HepG2 (cell line): Measurements from ENCODE around the gene BAHD1. TPM values are rescaled to one million over a fixed set of nuclear protein-coding genes. Genes with fewer than 3 reads are reported as not detected.
A peak's percentile ranks its signal among the peaks of the same experiment; 100 is the strongest.

Experiments used
- ARID4A ChIP-seq: sonication (generic); formaldehyde crosslinking; IDR thresholded peaks from 2 replicates; pipeline ENCODE4 v1.5.0; 2020; ENCODE audit warnings: mild to moderate bottlenecking, missing genetic modification reagents, borderline replicate concordance
- CEBPG ChIP-seq: IDR thresholded peaks from 2 replicates; pipeline ENCODE4 v1.6.1; 2016
- ESRRA ChIP-seq: sonication (generic); formaldehyde crosslinking; IDR thresholded peaks from 2 replicates; pipeline ENCODE4 v1.5.1; 2020; ENCODE audit warnings: mild to moderate bottlenecking, low read depth, missing genetic modification reagents
- HIVEP1 ChIP-seq: sonication (generic); formaldehyde crosslinking; IDR thresholded peaks from 2 replicates; pipeline ENCODE4 v1.4.0; 2020; ENCODE audit warnings: mild to moderate bottlenecking, missing genetic modification reagents
- KAT7 ChIP-seq: IDR thresholded peaks from 2 replicates; pipeline ENCODE4 v1.6.1; 2018; ENCODE audit warnings: borderline replicate concordance, missing compliant biosample characterization
- KDM4B ChIP-seq: sonication (generic); formaldehyde crosslinking; IDR thresholded peaks from 2 replicates; pipeline ENCODE4 v1.4.0; 2020; ENCODE audit warnings: missing genetic modification reagents
- MXI1 ChIP-seq: IDR thresholded peaks from 3 replicates; pipeline ENCODE4 v1.6.1; 2012; ENCODE audit warnings: low read depth, low read length, inconsistent platforms, borderline replicate concordance
- NR2F1 ChIP-seq, 2 experiments: fragments of 450-650 bp in 1 of 2; formaldehyde crosslinking in 1 of 2; IDR thresholded peaks; 2 replicates each; pipeline versions ENCODE4 v1.5.0 to v1.6.1; 2016 to 2020; ENCODE audit warnings: mild to moderate bottlenecking in 1 of 2, missing compliant biosample characterization in 1 of 2, missing genetic modification reagents in 1 of 2, moderate library complexity in 1 of 2
- RARA ChIP-seq: IDR thresholded peaks from 2 replicates; pipeline ENCODE4 v1.6.1; 2016; ENCODE audit warnings: missing genetic modification reagents, missing compliant biosample characterization
- SIX4 ChIP-seq: sonication (generic); formaldehyde crosslinking; IDR thresholded peaks from 2 replicates; pipeline ENCODE4 v1.4.0; 2020; ENCODE audit warnings: missing genetic modification reagents
- ZC3H13 ChIP-seq: sonication (generic); formaldehyde crosslinking; IDR thresholded peaks from 2 replicates; pipeline ENCODE4 v1.8.1; 2023; ENCODE audit warnings: mild to moderate bottlenecking, missing genetic modification reagents, moderate library complexity
- ZFP91 ChIP-seq: sonication (generic); formaldehyde crosslinking; IDR thresholded peaks from 2 replicates; pipeline ENCODE4 v1.9.0; 2022; ENCODE audit warnings: missing genetic modification reagents, mild to moderate bottlenecking, borderline replicate concordance
- ZFX ChIP-seq: sonication (generic); formaldehyde crosslinking; IDR thresholded peaks from 2 replicates; pipeline ENCODE4 v1.4.0; 2020; ENCODE audit warnings: mild to moderate bottlenecking, low read depth, missing genetic modification reagents, moderate library complexity
- ZNF205 ChIP-seq: IDR thresholded peaks from 2 replicates; pipeline ENCODE4 v1.6.1; 2018; ENCODE audit warnings: missing biosample characterization, missing genetic modification reagents
- ZNF225 ChIP-seq: sonication (generic); formaldehyde crosslinking; IDR thresholded peaks from 2 replicates; pipeline ENCODE4 v1.4.0; 2020; ENCODE audit warnings: mild to moderate bottlenecking, missing genetic modification reagents
- ZNF567 ChIP-seq: sonication (generic); formaldehyde crosslinking; IDR thresholded peaks from 2 replicates; pipeline ENCODE4 v1.8.1; 2023; ENCODE audit warnings: mild to moderate bottlenecking, missing genetic modification reagents, borderline replicate concordance
- ZNF607 ChIP-seq: sonication (generic); formaldehyde crosslinking; IDR thresholded peaks from 2 replicates; pipeline ENCODE4 v1.5.1; 2020; ENCODE audit warnings: missing genetic modification reagents, mild to moderate bottlenecking, borderline replicate concordance
- ZNF619 ChIP-seq: sonication (generic); formaldehyde crosslinking; IDR thresholded peaks from 2 replicates; pipeline ENCODE4 v1.4.0; 2020; ENCODE audit warnings: mild to moderate bottlenecking, missing genetic modification reagents
- polyA plus RNA-seq, 8 experiments: library from polyadenylated mRNA; depleted of rRNA in 3 of 8; stranded (reverse) in 7 of 8; unstranded in 1 of 8; fragments of >200 nt; fragmentation: Illumina TruSeq in 4 of 8; extraction: Trizol in 4 of 8; gene quantifications; 2 replicates each; pipeline versions ENCODE4 v1.2.1 to v1.2.3, GENCODE V29; 2011 to 2016; ENCODE audit warnings: low read depth in 4 of 8, missing spikeins in 1 of 8, mixed read lengths in 1 of 8; ENCODE audit not compliant: insufficient read depth in 1 of 8
- total RNA-seq, 5 experiments: library from RNA; depleted of rRNA; stranded (reverse); fragments of >200 nt; fragmentation: Illumina TruSeq; extraction: Trizol; gene quantifications; 2 replicates each; pipeline ENCODE4 v1.2.3, GENCODE V29; 2016; ENCODE audit warnings: low read depth in 1 of 5
- TF ChIP-seq, protein P1 (sequence below): sonication (generic); formaldehyde crosslinking; IDR thresholded peaks from 2 replicates; pipeline ENCODE4 v1.5.1; 2020; ENCODE audit warnings: missing genetic modification reagents, mild to moderate bottlenecking, borderline replicate concordance
- TF ChIP-seq, protein P2 (sequence below): sonication (generic); formaldehyde crosslinking; IDR thresholded peaks from 2 replicates; pipeline ENCODE4 v1.8.1; 2023; ENCODE audit warnings: mild to moderate bottlenecking, inconsistent platforms, moderate library complexity, missing genetic modification reagents, borderline replicate concordance

Gene BAHD1
- total and polyA plus RNA-seq, 2 of the 13 experiments (the other 11 are each of a cell fraction or from before 2014, with no cell fraction given), result 3.3 to 8.7 TPM

GRCh38 chr15:40421246-40422157 lies 19.3 kb upstream of the BAHD1 start (continued):
- 0 out of 2 replicates have a peak, but pooled peaks have one; percentile 36 for TF ChIP-seq ZNF619
- TF ChIP-seq ARID4A, result peak; percentile 52; the same call in 1 of the 2 replicates
- TF ChIP-seq ZC3H13 (CRISPR knock-in tag), result 0 out of 2 replicates have a peak, but pooled peaks have one; percentile 17
- no peak for TF ChIP-seq SIX4 (CRISPR knock-in tag)
- TF ChIP-seq ZFP91 (CRISPR knock-in tag), result peak; percentile 83
- TF ChIP-seq RARA, result 0 out of 2 replicates have a peak, but pooled peaks have one; percentile 10
- 0 out of 4 replicates have a peak, but pooled peaks of 1 of the 2 experiments have one; percentile 53 for TF ChIP-seq NR2F1 (CRISPR knock-in tag; IDR thresholded peaks at IDR 0.05)
- TF ChIP-seq, protein P1, sequence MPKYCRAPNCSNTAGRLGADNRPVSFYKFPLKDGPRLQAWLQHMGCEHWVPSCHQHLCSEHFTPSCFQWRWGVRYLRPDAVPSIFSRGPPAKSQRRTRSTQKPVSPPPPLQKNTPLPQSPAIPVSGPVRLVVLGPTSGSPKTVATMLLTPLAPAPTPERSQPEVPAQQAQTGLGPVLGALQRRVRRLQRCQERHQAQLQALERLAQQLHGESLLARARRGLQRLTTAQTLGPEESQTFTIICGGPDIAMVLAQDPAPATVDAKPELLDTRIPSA (CRISPR knock-in tag), result no peak
- TF ChIP-seq ZFX, result peak; percentile 43; the same call in 1 of the 2 replicates
- TF ChIP-seq KDM4B (CRISPR knock-in tag), result 0 out of 2 replicates have a peak, but pooled peaks have one; percentile 19
- TF ChIP-seq ZNF225 (CRISPR knock-in tag), result peak; percentile 30; the same call in 1 of the 2 replicates
- 0 out of 2 replicates have a peak, but pooled peaks have one; percentile 34 for TF ChIP-seq KAT7 (CRISPR knock-in tag)
- TF ChIP-seq ZNF607, result peak; percentile 48; the same call in 1 of the 2 replicates
- TF ChIP-seq, protein P2, sequence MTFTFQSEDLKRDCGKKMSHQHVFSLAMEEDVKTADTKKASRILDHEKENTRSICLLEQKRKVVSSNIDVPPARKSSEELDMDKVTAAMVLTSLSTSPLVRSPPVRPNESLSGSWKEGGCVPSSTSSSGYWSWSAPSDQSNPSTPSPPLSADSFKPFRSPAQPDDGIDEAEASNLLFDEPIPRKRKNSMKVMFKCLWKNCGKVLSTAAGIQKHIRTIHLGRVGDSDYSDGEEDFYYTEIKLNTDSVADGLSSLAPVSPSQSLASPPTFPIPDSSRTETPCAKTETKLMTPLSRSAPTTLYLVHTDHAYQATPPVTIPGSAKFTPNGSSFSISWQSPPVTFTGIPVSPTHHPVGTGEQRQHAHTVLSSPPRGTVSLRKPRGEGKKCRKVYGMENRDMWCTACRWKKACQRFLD, result peak; percentile 27; the same call in 1 of the 2 replicates
- TF ChIP-seq ZNF567 (CRISPR knock-in tag), result no peak
- 0 out of 2 replicates have a peak, but pooled peaks have one; percentile 43 for TF ChIP-seq HIVEP1 (CRISPR knock-in tag)
- 0 out of 2 replicates have a peak, but pooled peaks have one; percentile 20 for TF ChIP-seq ESRRA (CRISPR knock-in tag)
- TF ChIP-seq CEBPG (CRISPR knock-in tag), result peak; percentile 27; the same call in 1 of the 2 replicates
- no peak for TF ChIP-seq ZNF205 (CRISPR knock-in tag)
- TF ChIP-seq MXI1, result 0 out of 3 replicates have a peak, but pooled peaks have one; percentile 18
